Hepatic stellate cell (primary cell): ENCODE measurements around the gene ENDOV.

Source experiments
- DNase-seq: peaks from one replicate; pipeline ENCODE4 v3.0.0; 2011; ENCODE audit warnings: low spot score

ENDOV gene

GRCh38 chr17:80449930-80450576 is 35.1 kb downstream of the ENDOV start:
- peak; percentile 76 for DNase-seq

GRCh38 chr17:80451104-80451775 is 36.3 kb downstream of the ENDOV start:
- DNase-seq, result no peak

GRCh38 chr17:80452173-80452915 is 37.4 kb downstream of the ENDOV start:
- DNase-seq, result no peak

GRCh38 chr17:80453126-80453997 is 38.4 kb downstream of the ENDOV start:
- DNase-seq, result no peak

- DNase-seq, result no peak
Observed at GRCh38 chr17:80453998-80454556, 39.1 kb downstream of the ENDOV start.

- peak; percentile 98 for DNase-seq
Observed at GRCh38 chr17:80454557-80455335, 39.8 kb downstream of the ENDOV start.

- DNase-seq, result peak; percentile 79
Observed at GRCh38 chr17:80455336-80455710, 40.4 kb downstream of the ENDOV start.

- no peak for DNase-seq
Observed at GRCh38 chr17:80455784-80456183, 40.8 kb downstream of the ENDOV start.

- DNase-seq, result peak; percentile 51
Observed at GRCh38 chr17:80456465-80457235, 41.7 kb downstream of the ENDOV start.

GRCh38 chr17:80457236-80457856 is 42.4 kb downstream of the ENDOV start:
- no peak for DNase-seq

GRCh38 chr17:80458016-80458415 is 43.0 kb downstream of the ENDOV start:
- no peak for DNase-seq

- DNase-seq, result no peak
Observed at GRCh38 chr17:80459234-80459633, 44.3 kb downstream of the ENDOV start.

- peak; percentile 72 for DNase-seq
Observed at GRCh38 chr17:80460429-80460834, 45.5 kb downstream of the ENDOV start.

- no peak for DNase-seq
Observed at GRCh38 chr17:80461528-80462160, 46.7 kb downstream of the ENDOV start.

GRCh38 chr17:80463784-80464400 is 48.9 kb downstream of the ENDOV start:
- DNase-seq, result no peak

- DNase-seq, result no peak
Observed at GRCh38 chr17:80464486-80464885, 49.5 kb downstream of the ENDOV start.

- no peak for DNase-seq
Observed at GRCh38 chr17:80465327-80465974, 50.5 kb downstream of the ENDOV start.

GRCh38 chr17:80466188-80466705 is 51.3 kb downstream of the ENDOV start:
- DNase-seq, result no peak
